ENCODE measurements around the gene SSU72.
"Not testable (repeated sequence)": the region's sequence is repeated elsewhere in the genome, so short reads cannot be mapped to it uniquely, and the experiment has no call there.

SSU72 gene

GRCh38 chr1:1599030-1599934 is 24.6 kb upstream of the SSU72 start:
- Histone ChIP-seq H3K36me3 (ENCODE audit: control insufficient read depth, insufficient read depth, low read length) (no peaks in the 10 kb centered on the region), H3K4me1 (ENCODE audit: control insufficient read depth, insufficient read depth, low read length) (peaks cover 3% of the 10 kb centered on the region), H3K9me3 (ENCODE audit: control insufficient read depth, insufficient read depth, low read length) (no peaks in the 10 kb centered on the region), H3K9ac (ENCODE audit: low read depth, low read length) (peak overlapping the region; percentile 24), H3K27me3 (ENCODE audit: control insufficient read depth, insufficient read depth, low read length) (peaks cover 40% of the 10 kb centered on the region), H3K4me3 (ENCODE audit: low read depth, low read length) (peak overlapping the region; percentile 32)

- Histone ChIP-seq H3K36me3 (ENCODE audit: control insufficient read depth, insufficient read depth, low read length) (no peaks in the 10 kb centered on the region), H3K9me3 (ENCODE audit: control insufficient read depth, insufficient read depth, low read length) (no peaks in the 10 kb centered on the region), H3K27me3 (ENCODE audit: control insufficient read depth, insufficient read depth, low read length) (peaks cover 40% of the 10 kb centered on the region), H3K4me3 (ENCODE audit: low read depth, low read length) (peak overlapping the region; percentile 32), H3K9ac (ENCODE audit: low read depth, low read length) (no peak overlapping the region), H3K4me1 (ENCODE audit: control insufficient read depth, insufficient read depth, low read length) (peaks cover 3% of the 10 kb centered on the region)
Measured at GRCh38 chr1:1598720-1599029, 24.0 kb upstream of the SSU72 start.

GRCh38 chr1:1598051-1598719 is 23.5 kb upstream of the SSU72 start:
- Histone ChIP-seq H3K9me3 (ENCODE audit: control insufficient read depth, insufficient read depth, low read length) (no peaks in the 10 kb centered on the region), H3K36me3 (ENCODE audit: control insufficient read depth, insufficient read depth, low read length) (no peaks in the 10 kb centered on the region), H3K9ac (ENCODE audit: low read depth, low read length) (no peak overlapping the region), H3K27me3 (ENCODE audit: control insufficient read depth, insufficient read depth, low read length) (peaks cover 40% of the 10 kb centered on the region), H3K4me1 (ENCODE audit: control insufficient read depth, insufficient read depth, low read length) (peaks cover 3% of the 10 kb centered on the region), H3K4me3 (ENCODE audit: low read depth, low read length) (no peak overlapping the region)

DNA sequence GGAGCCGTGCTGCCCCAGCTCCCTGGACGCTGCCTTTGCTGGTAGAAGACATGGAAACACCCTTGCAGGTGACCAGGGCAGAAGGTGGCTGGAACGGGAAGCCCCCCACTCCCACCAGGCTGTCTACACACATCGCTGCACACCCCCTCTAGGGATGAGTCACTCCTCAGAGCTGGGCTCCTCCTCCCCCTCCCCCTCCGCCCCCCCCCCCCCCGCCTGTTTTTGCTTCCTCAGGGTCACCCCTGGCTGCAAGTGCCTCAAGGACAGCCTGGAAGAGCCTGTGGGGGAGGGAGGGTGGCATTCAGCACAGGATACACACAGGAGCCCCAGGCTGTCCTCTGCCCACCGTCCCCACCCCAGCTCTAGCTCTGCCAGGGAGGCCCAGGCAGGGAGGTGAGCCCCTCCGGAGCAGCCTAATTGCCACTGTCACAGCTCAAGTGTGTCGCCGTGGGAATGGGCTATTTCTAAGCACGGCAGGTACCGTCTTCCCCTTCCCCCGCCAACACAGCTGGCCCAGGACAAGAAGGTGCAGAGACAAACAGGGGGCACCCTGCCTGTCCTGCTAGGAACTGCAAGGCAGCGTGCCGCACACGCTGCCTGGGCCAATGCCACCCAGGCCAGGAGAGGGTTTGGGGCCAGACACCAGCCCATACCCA is 22.7 kb upstream of the SSU72 start:
- H3K27me3 ChIP-seq (ENCODE audit: control insufficient read depth, insufficient read depth, low read length) = peaks cover 40% of the 10 kb centered on the region
- H3K4me1 ChIP-seq (ENCODE audit: control insufficient read depth, insufficient read depth, low read length) = peaks cover 3% of the 10 kb centered on the region
- H3K9me3 ChIP-seq (ENCODE audit: control insufficient read depth, insufficient read depth, low read length) = no peaks in the 10 kb centered on the region
- no peaks in the 10 kb centered on the region for H3K36me3 ChIP-seq (ENCODE audit: control insufficient read depth, insufficient read depth, low read length)
- no peak overlapping the region for H3K4me3 ChIP-seq (ENCODE audit: low read depth, low read length)
- peak overlapping the region; percentile 24 for H3K9ac ChIP-seq (ENCODE audit: low read depth, low read length)

GRCh38 chr1:1596493-1597274 is 22.0 kb upstream of the SSU72 start:
- peak overlapping the region; percentile 24 for H3K9ac ChIP-seq (ENCODE audit: low read depth, low read length)
- peaks cover 38% of the 10 kb centered on the region for H3K27me3 ChIP-seq (ENCODE audit: control insufficient read depth, insufficient read depth, low read length)
- H3K4me1 ChIP-seq (ENCODE audit: control insufficient read depth, insufficient read depth, low read length) = peaks cover 3% of the 10 kb centered on the region

GRCh38 chr1:1595341-1595740 is 20.7 kb upstream of the SSU72 start:
- H3K9me3 ChIP-seq (ENCODE audit: control insufficient read depth, insufficient read depth, low read length); H3K36me3 ChIP-seq (ENCODE audit: control insufficient read depth, insufficient read depth, low read length); H3K9ac ChIP-seq (ENCODE audit: low read depth, low read length); H3K4me1 ChIP-seq (ENCODE audit: control insufficient read depth, insufficient read depth, low read length); H3K4me3 ChIP-seq (ENCODE audit: low read depth, low read length): not testable (repeated sequence)
- H3K27me3 ChIP-seq (ENCODE audit: control insufficient read depth, insufficient read depth, low read length) = peaks cover 28% of the 10 kb centered on the region

More at GRCh38 chr1:1596493-1597274, 22.0 kb upstream of the SSU72 start:
- Histone ChIP-seq H3K9me3 (ENCODE audit: control insufficient read depth, insufficient read depth, low read length) (no peaks in the 10 kb centered on the region), H3K36me3 (ENCODE audit: control insufficient read depth, insufficient read depth, low read length) (no peaks in the 10 kb centered on the region), H3K4me3 (ENCODE audit: low read depth, low read length) (no peak overlapping the region)

DNA sequence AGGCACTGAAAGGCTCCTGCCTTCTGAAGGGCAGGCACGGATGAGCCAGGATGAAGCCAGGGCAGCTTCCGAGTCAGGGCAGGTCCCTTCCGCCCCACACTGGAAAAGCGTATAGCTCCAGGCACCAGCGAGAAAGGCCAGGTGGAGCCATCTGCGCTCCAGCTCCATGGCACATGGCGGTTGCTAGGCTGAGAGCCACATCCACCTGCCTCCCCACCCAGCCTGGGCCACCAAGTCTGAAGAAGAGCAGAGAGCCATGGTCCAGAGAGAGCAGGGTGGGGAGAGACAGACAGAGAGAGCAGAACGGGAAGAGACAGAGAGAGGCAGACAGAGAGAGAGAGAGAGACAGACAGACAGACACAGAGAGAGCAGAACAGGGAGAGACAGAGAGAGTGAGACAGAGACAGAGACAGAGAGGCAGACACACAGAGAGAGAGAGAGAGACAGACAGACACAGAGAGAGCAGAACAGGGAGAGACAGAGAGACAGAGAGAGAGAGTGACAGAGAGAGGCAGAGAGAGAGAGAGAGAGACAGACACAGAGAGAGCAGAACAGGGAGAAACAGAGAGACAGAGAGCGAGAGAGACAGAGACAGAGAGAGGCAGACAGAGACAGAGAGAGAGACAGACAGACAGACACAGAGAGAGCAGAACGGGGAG is 20.1 kb upstream of the SSU72 start:
- Histone ChIP-seq H3K4me1 (ENCODE audit: control insufficient read depth, insufficient read depth, low read length) (peaks cover 3% of the 10 kb centered on the region), H3K9ac (ENCODE audit: low read depth, low read length) (no peak overlapping the region), H3K9me3 (ENCODE audit: control insufficient read depth, insufficient read depth, low read length) (no peaks in the 10 kb centered on the region), H3K27me3 (ENCODE audit: control insufficient read depth, insufficient read depth, low read length) (peaks cover 28% of the 10 kb centered on the region), H3K36me3 (ENCODE audit: control insufficient read depth, insufficient read depth, low read length) (no peaks in the 10 kb centered on the region), H3K4me3 (ENCODE audit: low read depth, low read length) (no peak overlapping the region)

DNA sequence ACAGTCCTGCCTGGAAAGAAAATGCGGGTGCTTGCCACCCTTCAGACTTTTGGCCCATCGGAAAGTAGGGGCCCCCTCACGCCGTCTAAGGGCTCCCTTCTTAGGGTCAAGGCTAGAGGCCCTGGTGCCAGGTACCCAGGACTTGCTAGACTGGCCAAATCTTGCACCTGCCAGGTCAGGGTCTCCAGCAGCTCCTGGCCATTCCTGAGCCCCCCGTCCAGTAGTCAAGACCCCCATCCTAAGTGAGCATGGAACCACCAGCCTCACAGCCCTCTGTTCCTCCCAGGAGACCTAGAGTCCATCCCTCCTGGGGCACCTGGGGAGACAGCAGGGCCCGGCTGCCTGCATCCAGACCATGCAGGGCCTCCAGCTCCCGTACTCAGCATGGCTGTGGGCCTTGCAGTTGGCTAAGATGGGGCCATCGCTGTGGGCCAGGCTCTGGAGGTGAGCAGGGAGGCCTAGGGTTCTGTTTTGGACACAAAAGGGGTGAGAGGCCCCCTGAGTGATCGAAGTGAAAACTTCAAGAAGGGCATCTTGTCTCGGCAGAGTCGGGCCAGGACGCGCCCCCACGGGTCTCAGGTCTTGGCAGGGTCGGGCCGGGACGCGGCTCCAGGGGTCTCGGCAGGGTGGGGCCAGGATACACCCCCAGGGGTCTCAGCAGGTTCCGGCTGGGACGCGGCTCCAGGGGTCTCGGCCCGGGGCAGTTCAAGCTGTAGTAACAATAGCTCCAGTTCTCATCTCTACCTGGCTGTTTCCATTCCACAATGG is 19.4 kb upstream of the SSU72 start:
- Histone ChIP-seq H3K9ac (ENCODE audit: low read depth, low read length) (no peak overlapping the region), H3K4me1 (ENCODE audit: control insufficient read depth, insufficient read depth, low read length) (peaks cover 3% of the 10 kb centered on the region), H3K9me3 (ENCODE audit: control insufficient read depth, insufficient read depth, low read length) (no peaks in the 10 kb centered on the region), H3K4me3 (ENCODE audit: low read depth, low read length) (no peak overlapping the region), H3K27me3 (ENCODE audit: control insufficient read depth, insufficient read depth, low read length) (peaks cover 28% of the 10 kb centered on the region), H3K36me3 (ENCODE audit: control insufficient read depth, insufficient read depth, low read length) (no peaks in the 10 kb centered on the region)

GRCh38 chr1:1591452-1591851 is 16.8 kb upstream of the SSU72 start:
- H3K4me3 ChIP-seq (ENCODE audit: low read depth, low read length) = no peak overlapping the region
- no peaks in the 10 kb centered on the region for H3K36me3 ChIP-seq (ENCODE audit: control insufficient read depth, insufficient read depth, low read length)
- H3K9me3 ChIP-seq (ENCODE audit: control insufficient read depth, insufficient read depth, low read length) = no peaks in the 10 kb centered on the region
- H3K9ac ChIP-seq (ENCODE audit: low read depth, low read length) = no peak overlapping the region
- peaks cover 16% of the 10 kb centered on the region for H3K27me3 ChIP-seq (ENCODE audit: control insufficient read depth, insufficient read depth, low read length)
- no peaks in the 10 kb centered on the region for H3K4me1 ChIP-seq (ENCODE audit: control insufficient read depth, insufficient read depth, low read length)

DNA sequence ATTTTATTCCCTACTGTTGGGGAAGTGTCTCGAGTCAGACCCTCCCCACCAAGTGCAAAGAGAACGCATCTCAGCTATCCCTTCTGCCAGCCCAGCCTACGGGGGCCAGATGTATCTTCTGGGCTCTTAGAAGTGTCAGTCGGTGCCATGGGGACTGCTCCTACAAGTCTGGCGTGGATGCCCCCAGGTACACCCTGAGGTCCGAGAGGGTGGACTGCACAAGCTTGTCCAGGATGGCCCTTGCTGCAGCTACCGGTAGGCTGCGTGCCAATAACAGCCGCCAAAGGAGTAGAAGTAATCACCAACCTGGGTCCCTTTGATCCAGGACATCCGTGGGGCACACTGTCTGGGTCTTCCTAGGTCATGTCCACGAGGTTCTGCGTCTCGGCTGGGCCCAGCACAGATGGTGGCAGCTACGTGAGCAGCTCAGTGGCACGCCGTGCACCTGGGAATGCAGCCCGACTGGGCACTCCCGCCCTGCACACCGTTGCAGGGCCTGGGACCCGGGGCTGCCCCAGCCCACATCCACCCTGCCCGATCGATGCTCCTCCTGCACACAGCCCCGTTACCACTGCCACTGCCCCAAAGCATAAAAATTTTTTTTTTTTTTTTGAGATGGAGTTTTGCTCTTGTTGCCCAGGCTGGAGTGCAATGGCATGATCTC is 8.8 kb upstream of the SSU72 start:
- Histone ChIP-seq H3K4me3 (ENCODE audit: low read depth, low read length) (no peak overlapping the region), H3K4me1 (ENCODE audit: control insufficient read depth, insufficient read depth, low read length) (no peaks in the 10 kb centered on the region), H3K27me3 (ENCODE audit: control insufficient read depth, insufficient read depth, low read length) (peaks cover 2% of the 10 kb centered on the region)

More for the DNA sequence above, 8.8 kb upstream of the SSU72 start:
- Histone ChIP-seq H3K9me3 (ENCODE audit: control insufficient read depth, insufficient read depth, low read length) (no peaks in the 10 kb centered on the region), H3K36me3 (ENCODE audit: control insufficient read depth, insufficient read depth, low read length) (no peaks in the 10 kb centered on the region), H3K9ac (ENCODE audit: low read depth, low read length) (no peak overlapping the region)
